Pons (tissue), 1 donor: ENCODE measurements around the gene TIGD6.
"Not testable (repeated sequence)": the region's sequence is repeated elsewhere in the genome, so short reads cannot be mapped to it uniquely, and the experiment has no call there.

Experiments
- DNase-seq: peaks from one replicate; pipeline ENCODE4 v3.0.0-alpha.2; 2016; ENCODE audit warnings: low spot score

TIGD6 gene

DNA sequence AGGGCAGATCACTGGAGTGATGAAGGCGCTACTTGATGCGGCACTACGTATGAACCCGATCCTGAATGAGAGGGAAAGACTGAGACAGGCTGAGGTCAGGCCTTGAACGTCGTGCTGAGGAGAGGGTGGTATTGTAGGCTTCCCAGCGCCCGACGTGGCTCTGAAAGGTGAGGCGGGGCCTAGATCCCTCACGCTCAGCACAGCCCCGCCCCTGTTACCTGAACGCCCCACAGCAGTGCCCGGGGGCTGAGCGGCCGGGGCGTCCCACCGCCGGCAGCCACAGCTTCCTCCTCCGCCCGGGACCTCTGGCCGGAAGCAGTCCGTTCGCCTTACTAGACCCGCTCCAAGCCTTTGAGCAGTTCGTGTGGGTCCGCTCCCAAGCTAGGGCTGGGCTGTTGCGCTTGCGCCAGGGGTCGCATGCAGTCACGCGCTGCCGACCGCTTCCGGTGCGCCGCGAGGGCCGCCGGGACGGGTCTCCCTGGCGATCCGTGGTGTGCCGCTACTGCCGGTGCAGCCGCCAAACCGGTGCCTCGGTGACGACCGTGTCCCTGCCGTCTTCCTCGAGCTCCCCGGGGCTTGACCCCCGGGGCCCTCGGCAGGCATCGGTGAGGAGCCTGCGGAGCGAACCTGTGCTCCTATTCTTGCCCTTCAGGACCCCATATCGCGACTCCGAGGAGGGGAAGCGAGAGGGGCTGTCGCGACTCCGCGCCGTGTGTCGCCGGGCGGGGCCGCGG lies at the start of gene TIGD6, which contains the start of gene HMGXB3:
TIGD6 (minus strand) TSS at position 399 of the 734 bp plus-strand sequence. CDS start 4,306 bp downstream, outside the sequence.
HMGXB3 (plus strand) TSS at position 484 of the 734 bp plus-strand sequence. CDS start 4,114 bp downstream, outside the sequence.
- DNase-seq: peak; percentile 90

DNA sequence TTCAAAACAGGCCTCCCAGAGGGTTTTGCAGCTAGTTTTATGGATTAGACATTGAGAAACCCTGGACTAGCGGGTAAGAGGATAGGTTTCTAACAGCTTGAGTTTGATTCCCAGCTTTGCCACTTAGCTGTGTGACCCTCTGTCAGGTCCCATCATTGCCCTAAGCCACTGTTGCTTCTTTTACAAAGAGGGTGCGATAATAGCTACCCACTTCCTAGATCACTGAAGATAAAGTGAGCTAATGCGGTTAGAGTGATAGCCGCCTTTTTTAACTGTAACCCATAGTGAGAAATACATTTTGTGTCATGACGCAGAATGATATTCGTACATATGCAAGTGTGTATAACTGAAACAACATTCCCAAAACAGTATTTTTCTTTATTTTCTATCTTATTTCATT lies 45.6 kb upstream of the TIGD6 start:
- no peak for DNase-seq

DNA sequence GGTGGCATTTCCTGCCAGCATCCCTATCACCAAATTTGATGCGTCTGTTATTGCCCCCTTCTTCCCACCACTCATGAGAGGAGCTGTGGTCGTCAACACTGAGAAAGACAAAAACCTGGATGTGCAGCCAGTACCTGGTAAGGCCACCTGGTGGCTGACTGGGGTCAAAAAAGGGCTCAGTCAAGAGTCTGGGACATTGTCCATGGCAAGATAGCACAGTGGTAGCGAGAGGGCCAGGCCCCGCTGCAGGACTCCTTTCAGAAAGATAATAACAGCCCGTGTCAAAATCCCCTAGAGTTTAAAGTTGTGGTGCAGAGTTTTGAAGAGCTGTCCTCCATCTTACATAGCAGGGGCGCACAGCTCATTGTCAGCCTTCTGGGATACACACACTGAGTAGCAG lies 45.1 kb upstream of the TIGD6 start:
- DNase-seq: no peak

GRCh38 chr5:150044712-150045111 lies 44.3 kb upstream of the TIGD6 start:
- no peak for DNase-seq

GRCh38 chr5:150044329-150044681 lies 43.9 kb upstream of the TIGD6 start:
- no peak for DNase-seq

GRCh38 chr5:150043657-150044328 lies 43.3 kb upstream of the TIGD6 start:
- DNase-seq: no peak

DNA sequence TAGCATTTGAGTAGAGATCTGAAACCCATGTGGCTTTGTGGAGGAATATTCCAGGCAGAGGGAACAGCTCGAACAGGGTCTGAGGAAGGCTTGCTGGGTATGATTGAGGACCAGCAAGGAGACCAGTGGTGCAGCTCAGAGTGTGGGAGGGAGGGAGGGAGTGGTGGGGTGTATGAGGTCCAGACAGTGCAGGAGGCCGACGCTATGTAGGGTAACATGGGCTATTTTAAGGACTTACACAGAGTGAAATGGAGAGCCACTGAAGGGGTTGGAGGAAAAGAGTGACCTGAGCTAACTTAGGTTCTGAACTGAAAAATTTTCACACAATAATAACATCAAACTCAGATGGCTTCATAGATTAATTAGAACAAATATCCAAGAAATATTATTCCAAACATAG lies 42.0 kb upstream of the TIGD6 start:
- no peak for DNase-seq

DNA sequence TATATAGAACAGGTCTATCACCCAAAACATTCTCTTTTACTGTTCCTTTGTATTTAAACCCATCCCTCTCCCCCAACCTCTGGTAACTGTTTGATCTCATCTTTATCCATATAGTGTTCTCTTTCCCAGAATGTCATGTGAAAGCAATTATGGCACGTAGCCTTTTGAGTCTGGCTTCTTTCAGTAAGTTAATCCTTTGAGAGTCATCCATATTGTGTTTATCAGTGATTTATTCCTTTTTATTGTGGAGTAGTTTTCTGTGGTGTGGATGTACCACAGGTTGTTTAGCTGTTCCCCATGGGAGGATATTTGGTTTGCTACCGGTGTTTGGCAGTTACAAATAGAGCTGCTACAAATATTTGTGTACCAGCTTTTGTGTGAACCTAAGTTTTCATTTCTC lies 38.1 kb upstream of the TIGD6 start:
- no peak for DNase-seq

- DNase-seq: no peak
These were observed 36.1 kb upstream of the TIGD6 start for GRCh38 chr5:150036513-150036912.

- no peak for DNase-seq
These were observed 34.9 kb upstream of the TIGD6 start for GRCh38 chr5:150035139-150035895.

DNA sequence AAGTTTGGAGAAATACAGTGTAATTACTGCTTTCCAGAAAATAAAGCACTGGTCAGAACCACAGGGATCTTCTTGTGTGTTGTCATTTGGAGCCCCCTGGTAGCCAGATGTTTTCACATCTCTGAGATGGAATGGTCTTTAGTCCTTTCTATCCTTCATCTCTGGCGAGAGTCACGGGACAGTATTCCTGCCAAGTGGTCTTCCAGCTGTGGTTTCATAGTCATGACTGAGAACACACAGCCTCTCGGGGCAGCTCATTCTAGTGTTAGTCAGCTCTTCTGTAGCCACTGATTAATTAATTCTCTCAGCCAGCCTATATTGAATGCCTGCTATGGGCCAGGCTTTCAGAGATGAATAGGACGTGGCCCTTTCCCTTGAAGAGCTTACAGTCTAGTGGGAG lies 34.2 kb upstream of the TIGD6 start:
- DNase-seq: no peak

GRCh38 chr5:150033334-150033733 lies 32.9 kb upstream of the TIGD6 start:
- no peak for DNase-seq

DNA sequence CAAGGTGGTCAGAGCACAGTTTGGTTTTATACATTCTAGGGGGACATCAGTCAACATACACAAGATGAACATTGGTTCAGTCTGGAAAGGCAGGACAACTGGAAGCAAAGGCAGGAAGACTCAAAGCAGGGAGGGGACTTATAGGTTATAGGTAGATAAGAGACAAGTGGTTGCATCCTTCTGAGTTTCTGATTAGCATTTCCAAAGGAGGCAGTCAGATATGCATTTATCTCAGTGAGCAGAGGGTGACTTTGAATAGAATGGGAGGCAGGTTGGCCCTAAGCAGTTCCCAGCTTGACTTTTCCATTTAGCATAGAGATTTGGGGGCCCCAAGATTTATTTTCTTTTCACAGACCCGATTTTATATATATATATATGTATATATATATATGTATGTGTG lies 27.6 kb upstream of the TIGD6 start:
- not testable (repeated sequence) for DNase-seq

DNA sequence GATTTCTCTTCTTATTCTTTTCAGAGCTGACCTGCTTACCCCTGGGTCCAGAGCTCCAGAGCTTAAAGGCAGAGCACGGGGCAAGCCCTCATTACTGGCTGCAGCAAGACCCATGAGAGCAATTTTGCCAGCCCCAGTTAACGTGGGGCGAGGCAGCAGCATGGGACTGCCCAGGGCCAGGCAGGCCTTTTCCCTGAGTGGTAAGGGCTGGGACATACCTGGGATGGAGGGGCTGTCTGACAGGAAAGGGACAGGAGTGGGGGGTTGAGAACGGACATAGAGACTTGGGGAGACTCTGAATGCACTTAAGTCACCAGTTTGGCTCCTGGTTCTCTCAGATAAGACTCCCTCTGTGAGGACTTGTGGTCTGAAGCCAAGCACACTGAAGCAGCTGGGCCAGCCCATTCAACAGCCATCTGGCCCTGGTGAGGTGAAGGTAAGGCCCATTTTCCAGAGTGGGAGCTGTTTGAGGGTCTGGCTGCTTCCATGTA lies 26.3 kb upstream of the TIGD6 start:
- no peak for DNase-seq

DNA sequence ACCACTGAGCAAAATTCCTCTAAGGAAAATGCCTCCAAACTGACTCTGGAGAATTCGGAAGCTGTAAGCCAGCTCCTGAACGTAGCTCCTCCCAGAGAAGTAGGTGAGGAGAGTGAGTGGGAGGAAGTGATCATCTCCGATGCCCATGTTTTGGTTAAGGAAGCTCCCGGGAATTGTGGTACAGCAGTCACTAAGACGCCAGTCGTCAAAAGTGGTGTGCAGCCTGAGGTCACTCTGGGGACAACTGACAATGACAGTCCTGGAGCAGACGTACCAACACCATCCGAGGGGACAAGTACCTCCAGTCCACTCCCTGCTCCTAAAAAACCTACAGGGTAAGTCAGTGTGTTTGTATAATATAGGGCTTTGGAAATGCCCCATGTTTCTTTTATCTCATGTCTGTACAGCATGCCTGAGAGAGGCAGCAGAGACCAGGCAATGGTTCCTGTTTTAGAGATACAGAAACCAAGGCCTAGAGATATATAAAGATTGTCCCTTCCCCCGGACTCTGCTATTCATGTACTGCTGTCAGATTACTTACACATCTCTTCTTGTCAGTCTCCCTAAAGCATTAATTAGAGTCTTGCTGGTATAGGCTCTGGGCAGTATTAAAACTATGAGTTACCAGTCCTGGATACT lies 24.0 kb upstream of the TIGD6 start:
- no peak for DNase-seq

DNA sequence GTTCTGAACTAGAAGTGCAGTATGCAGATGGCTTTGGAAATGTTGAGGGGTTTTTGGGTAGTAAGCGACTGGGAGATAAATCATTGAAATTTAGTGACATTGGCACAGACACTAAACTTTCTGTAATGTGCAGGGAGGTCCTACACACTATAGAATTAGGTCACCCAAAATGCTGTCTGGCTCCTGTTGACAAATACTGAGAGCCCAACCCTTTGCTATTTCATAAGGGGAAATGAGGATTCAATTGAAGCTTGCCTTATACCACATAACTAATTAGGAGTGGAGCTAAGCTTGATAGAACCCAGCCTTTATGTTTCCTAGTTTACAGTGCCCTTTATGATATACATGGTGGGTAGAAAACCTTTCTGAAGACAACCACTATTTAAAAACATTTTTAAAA lies 22.7 kb upstream of the TIGD6 start:
- no peak for DNase-seq

GRCh38 chr5:150022681-150023080 lies 22.2 kb upstream of the TIGD6 start:
- DNase-seq: no peak

- peak; percentile 35 for DNase-seq
These were observed 21.7 kb upstream of the TIGD6 start for GRCh38 chr5:150022158-150022531.

- no peak for DNase-seq
These were observed 21.2 kb upstream of the TIGD6 start for GRCh38 chr5:150021491-150022157.

DNA sequence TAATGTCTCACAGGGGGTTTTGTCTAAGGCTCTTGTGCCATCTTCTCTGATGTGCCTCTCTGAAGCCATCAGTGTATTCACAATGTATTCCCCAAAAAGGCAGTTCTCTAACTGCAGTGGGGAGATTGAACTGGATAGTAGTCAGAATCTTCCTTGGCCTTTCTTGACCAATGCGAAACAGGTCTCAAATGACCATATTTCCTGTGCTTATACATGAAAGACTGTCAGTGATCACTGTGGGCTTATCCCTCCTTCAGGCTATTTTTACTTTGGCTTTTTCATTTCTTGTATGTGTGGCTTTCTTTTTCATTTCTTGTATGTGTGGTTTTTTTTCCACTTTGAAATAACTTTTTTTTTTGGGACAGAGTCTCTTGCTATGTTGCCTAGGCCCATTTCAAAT lies 19.8 kb upstream of the TIGD6 start:
- no peak for DNase-seq

DNA sequence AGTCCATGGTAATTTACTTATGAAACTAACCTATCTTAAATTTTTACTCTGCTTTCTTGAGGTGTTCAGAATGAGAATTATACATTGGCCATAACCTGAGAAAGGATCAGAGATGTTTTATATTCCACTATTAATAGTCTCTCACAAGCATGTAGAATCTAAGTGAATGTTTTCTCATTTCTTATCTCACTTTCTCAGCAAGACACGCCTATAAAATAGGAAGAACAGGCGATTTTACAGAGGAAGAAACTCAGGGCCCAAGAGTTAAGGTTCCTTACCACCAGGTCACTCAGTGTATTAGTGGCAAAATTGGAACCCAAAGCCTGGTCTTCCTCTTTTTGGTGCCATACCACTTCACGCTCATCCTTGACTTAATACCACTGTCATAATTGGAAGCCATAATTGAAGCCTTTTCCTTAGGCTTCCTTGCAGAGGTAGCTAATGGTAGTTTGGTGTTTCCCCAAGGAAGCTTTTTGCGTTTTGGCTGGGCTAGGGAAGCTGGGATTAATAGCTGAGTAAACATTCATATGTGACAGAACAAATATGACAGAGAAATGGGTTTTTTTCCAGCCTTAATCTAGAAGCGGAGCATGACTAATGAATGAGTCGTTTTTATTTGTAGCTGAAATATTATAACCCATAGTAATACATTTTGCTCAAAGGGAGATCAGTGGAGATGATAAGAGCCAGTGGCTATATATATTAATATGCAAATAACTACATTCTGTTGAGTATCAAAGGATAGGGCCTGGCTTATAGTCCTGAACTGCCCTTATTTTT lies 17.0 kb upstream of the TIGD6 start:
- DNase-seq: no peak
